Panc1 (cell line): ENCODE data around the gene TIGAR.

Source experiments
- POLR2AphosphoS5 ChIP-seq: IDR thresholded peaks from 2 replicates; pipeline ENCODE4 v1.6.1; 2012; ENCODE audit warnings: mild to moderate bottlenecking, low read depth, low read length, moderate library complexity
- TF ChIP-seq, protein P1 (sequence below): fragments of 450-650 bp; IDR thresholded peaks from 2 replicates; pipeline ENCODE4 v1.5.1; 2017; ENCODE audit warnings: mild to moderate bottlenecking
- TF ChIP-seq, protein P2 (sequence below), 2 experiments: IDR thresholded peaks; 2 replicates each; pipeline ENCODE4 v1.6.1; 2011 to 2012; ENCODE audit warnings: low read depth in 2 of 2, control low read depth in 1 of 2, low read length in 1 of 2, mild to moderate bottlenecking in 1 of 2, moderate library complexity in 1 of 2; ENCODE audit not compliant: insufficient read depth in 1 of 2

DNA sequence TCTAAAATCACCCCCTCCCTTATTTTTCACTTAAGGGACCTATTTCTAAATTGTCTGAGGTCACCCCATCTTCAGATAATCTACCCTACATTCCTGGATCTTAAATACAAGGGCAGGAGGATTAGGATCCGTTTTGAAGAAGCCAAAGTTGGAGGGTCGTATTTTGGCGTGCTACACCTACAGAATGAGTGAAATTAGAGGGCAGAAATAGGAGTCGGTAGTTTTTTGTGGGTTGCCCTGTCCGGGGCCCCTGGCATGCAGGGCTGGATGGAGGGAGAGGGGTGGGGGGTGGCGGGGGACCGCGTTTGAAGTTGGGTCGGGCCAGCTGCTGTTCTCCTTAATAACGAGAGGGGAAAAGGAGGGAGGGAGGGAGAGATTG, 47.8 kb upstream of the TIGAR start:
- TF ChIP-seq, protein P1, sequence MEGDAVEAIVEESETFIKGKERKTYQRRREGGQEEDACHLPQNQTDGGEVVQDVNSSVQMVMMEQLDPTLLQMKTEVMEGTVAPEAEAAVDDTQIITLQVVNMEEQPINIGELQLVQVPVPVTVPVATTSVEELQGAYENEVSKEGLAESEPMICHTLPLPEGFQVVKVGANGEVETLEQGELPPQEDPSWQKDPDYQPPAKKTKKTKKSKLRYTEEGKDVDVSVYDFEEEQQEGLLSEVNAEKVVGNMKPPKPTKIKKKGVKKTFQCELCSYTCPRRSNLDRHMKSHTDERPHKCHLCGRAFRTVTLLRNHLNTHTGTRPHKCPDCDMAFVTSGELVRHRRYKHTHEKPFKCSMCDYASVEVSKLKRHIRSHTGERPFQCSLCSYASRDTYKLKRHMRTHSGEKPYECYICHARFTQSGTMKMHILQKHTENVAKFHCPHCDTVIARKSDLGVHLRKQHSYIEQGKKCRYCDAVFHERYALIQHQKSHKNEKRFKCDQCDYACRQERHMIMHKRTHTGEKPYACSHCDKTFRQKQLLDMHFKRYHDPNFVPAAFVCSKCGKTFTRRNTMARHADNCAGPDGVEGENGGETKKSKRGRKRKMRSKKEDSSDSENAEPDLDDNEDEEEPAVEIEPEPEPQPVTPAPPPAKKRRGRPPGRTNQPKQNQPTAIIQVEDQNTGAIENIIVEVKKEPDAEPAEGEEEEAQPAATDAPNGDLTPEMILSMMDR, result no peak
- no peak for TF ChIP-seq POLR2AphosphoS5
- TF ChIP-seq, protein P2, sequence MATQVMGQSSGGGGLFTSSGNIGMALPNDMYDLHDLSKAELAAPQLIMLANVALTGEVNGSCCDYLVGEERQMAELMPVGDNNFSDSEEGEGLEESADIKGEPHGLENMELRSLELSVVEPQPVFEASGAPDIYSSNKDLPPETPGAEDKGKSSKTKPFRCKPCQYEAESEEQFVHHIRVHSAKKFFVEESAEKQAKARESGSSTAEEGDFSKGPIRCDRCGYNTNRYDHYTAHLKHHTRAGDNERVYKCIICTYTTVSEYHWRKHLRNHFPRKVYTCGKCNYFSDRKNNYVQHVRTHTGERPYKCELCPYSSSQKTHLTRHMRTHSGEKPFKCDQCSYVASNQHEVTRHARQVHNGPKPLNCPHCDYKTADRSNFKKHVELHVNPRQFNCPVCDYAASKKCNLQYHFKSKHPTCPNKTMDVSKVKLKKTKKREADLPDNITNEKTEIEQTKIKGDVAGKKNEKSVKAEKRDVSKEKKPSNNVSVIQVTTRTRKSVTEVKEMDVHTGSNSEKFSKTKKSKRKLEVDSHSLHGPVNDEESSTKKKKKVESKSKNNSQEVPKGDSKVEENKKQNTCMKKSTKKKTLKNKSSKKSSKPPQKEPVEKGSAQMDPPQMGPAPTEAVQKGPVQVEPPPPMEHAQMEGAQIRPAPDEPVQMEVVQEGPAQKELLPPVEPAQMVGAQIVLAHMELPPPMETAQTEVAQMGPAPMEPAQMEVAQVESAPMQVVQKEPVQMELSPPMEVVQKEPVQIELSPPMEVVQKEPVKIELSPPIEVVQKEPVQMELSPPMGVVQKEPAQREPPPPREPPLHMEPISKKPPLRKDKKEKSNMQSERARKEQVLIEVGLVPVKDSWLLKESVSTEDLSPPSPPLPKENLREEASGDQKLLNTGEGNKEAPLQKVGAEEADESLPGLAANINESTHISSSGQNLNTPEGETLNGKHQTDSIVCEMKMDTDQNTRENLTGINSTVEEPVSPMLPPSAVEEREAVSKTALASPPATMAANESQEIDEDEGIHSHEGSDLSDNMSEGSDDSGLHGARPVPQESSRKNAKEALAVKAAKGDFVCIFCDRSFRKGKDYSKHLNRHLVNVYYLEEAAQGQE (IDR thresholded peaks at IDR 0.05; ENCODE audit: insufficient read depth in 1 of 2, low read depth in 2 of 2, low read length in 1 of 2), result no peak
